ENCODE results near the gene CHCHD6.

CHCHD6 gene

DNA sequence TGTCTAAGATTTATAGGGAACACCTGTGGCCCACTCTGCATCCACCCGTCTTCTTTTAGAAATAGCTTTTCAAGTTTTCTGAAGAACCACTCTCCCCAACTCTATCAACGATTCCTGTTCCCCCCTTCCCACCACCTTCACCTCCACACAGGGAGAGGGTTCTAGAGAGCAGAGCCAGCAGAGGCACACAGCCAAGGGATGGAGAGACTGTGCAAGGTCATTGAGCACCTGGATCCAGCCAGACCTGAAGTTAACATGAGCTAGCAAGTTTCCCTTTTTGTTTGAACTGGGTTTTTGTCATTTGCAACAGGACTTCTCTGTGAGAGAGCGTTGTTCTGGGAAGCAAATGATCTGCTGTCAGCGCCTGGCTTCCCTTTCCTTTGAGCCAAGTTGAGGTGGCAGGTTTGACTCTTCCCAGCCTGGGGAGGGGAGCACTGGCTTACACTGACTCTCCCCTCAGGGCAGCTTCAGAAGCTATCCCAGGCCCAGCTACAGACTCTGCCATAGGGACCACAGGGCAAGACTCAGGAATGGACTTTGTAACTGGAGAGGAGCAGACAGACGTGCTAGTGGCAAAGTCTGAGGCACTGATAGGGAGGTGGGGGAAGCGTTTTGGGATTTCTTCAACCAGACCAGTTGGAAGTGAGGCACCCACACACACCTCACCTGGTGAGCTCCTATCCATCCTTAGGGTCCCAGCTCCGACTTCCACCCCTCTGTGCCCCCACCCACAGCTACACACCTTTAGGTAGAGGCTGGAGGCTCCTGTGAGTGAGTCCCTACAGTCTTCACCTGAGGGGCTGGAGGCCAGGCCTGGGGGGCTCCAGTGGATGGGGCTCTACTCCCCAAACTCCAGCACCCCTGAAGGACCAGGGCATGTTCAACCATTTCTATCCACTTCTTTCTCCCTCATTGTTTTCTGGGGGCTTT is 259.5 kb downstream of the CHCHD6 start:
- no peak for DNase-seq

DNA sequence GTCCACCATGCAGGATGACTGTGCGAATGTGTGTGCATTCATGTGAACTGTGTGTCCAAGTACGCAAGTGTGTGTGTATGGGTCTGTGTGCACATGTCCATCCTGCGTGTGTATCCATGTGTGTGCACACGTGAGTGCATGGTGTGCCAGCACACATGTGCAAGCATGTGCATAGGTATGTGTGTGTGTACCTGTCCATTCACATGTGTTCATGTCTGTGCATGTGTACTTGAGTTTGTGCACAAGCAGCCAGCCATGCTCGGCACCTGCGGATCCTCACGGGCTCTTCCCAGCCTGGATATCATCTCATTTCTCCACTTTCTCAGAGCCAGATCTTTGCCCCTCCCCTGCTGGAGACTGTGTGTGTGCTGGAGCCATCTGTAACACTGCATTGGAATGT is 260.2 kb downstream of the CHCHD6 start:
- DNase-seq, result no peak

DNA sequence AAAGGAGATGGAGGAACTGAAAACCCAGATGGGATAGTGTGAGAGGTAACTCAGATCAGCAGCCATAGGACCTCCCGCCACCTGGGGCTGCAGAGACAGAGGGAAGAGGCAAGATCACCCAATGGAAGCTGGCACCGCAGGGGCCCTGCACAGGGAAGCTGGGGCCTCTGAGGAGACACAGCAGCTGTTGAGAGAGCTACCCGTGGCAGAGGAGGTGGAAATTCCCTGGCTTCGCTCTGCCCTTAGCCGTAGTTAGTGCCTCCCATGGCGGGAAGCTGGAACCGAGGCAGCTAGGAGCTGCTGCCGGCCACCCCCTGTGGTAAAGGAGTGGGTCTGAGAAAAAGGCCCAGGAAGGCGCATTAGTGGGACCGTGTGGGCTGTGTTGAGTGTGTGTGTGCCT is 260.9 kb downstream of the CHCHD6 start:
- DNase-seq, result no peak

DNA sequence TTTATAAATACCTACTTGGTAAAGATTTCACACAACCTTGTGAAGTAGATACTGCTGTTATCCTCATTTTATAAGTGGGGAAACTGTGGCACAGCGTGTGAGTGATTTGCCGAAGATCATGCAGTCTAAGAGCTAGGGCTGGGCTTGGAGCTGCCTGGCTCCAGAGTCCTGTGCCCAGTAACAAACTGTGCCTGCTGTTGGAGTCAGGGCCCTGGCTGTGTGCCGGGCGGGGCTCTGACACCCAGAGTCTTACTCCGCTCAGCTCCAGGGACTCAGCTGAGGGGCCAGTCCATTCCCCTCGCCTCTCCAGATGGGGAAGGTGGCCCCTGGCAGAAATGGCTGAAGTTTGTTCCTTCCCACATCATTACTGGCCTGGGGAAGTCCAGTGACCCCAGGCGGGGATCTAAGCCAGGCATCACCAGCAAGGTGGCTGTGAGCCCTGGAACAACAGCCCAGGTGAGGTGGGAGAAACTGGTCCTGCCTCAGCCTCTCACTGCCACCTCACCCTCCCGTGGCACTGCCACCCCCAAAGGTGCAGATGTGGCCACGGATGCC is 261.6 kb downstream of the CHCHD6 start:
- no peak for DNase-seq

DNA sequence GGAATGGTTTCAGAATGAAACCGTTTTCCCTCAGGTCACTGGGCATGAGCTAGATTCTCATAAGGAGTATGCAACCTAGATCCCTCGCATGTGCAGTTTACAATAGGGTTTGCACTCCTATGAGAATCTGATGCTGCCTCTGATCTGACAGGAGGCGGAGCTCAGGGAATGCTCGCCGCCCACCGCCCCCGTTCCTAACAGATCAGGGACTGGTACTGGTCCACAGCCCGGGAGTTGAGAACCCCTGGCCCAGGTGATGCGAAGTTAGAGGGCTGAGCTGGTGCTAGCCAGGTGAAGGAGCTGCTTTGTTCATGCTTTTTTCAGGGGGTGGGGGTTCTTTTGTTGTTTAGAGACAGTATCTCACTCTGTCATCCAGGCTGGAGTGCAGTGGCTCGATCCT is 263.3 kb downstream of the CHCHD6 start:
- no peak for DNase-seq

DNA sequence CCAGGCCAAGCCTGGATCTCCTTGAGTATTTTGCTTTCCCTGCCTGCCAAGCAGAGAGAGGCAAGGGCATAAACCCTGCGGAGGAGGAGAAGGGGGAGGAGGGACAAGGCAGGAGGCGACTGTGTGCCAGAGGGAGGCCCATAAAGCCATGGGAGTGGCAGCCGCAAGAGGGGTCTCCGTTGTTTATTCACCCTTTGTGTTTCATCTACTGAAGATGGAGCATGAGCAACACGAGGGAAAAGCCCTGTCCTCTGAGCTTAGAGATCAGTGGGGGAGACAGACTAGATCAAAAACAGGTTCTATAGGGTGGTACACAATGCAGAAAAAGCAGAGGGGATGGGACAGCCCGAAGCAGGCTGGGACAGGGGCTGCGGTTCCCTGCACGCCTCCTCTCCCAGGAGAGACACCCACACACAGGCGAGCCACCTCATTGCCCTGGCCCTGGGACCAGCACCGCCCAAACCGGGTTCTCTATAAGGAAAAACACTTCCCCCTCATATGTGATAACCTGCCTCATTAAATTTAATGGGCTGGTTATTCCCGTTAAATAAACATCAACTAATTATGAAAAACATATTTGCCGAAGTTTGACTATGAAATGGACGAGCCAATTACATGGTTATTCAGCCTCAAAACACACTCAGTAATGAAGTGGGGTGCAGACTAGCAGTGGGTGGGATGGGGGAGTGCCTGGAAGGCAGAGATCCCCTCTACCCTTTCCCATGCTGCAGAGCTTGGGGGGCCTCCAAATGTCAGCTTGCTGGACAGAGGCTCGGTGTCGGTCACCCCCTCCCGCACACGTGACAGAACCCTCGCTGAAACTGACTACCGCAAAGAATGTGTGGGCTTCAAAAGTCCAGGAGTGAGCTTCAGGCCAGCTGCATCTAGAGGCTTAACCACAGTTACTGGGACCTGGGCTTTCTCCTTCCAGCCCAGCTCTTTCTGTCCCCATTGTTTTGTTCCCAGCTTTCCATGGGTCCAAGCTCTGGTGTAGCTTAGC is 264.7 kb downstream of the CHCHD6 start:
- DNase-seq, result no peak

DNA sequence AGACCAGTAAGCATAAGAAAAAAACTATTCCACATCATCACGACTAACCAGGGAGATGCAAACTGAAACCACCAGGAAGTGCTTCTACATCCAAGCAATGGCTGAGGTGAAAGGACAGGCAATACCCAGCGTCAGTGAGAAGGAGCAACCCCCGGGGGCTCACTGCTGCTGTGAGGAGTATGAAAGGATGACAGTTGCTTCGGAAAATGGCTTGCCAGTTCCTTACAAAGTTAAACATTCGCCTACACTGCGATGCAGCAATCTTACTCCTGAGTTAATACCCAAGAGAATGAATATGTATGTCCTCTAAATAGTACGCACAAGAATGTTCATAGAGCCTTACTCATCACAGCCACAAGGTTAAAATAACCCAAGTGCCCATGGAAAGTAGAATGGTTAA is 265.5 kb downstream of the CHCHD6 start:
- DNase-seq, result no peak

DNA sequence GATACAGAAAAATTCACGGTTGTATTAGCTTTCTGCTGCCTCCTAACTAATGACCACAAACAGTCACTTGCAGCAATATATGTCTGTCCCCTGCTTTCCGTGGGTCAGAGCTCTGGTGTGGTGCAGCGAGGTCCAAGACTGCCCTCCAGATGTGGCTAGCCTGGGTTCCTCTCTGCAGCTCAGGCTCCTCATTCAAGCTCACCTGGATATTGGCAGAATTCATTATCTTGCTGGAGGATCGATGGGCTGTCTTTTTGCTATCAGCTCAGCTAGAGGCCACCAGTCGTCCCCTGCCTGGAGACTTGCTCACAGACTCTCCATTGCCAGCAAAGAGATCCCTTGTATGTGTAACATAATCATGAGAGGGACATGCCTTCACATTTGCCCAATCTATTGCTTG is 266.1 kb downstream of the CHCHD6 start:
- DNase-seq, result no peak

DNA sequence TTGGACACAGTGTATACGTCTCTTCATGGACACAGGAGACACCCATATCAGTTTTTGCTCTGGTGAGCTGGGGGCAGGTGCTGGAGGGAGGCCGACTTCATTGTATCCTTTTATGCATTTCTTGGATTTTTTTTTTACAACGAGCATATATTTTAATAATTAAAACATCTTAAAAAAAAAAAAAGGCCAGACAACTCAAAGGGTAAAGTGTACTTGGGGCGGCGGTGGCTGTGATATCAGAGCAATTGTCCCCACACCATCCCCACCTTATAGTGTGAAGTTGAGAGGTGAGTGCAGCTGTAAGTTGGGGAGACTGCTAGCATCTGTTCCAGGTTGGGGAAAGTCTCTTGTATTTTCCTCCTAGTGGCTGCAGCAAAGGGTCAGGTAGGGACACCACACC is 266.9 kb downstream of the CHCHD6 start:
- no peak for DNase-seq

DNA sequence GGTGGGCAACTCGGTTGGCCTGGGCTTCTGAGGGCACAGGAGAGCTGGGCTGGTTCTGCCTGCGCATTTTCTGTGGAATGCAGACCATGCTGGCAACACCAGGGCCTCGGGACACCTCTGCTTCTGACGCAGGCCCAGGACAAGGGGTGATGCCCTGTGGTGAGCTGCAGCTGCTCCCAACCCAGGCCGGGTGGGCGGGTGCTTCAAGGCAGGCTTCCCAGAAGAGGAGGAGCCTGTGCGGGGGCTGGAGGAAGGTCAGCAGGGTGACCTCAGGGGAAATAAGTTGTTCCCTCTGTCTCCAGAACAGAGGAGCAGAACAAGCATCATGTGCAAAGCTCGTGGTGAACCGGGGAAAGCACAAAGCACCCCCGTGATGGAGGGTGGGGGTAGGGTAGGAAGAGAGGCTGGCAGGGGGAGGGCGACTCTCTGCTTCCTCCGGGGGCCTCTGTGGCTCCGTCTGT is 267.9 kb downstream of the CHCHD6 start:
- DNase-seq, result no peak

DNA sequence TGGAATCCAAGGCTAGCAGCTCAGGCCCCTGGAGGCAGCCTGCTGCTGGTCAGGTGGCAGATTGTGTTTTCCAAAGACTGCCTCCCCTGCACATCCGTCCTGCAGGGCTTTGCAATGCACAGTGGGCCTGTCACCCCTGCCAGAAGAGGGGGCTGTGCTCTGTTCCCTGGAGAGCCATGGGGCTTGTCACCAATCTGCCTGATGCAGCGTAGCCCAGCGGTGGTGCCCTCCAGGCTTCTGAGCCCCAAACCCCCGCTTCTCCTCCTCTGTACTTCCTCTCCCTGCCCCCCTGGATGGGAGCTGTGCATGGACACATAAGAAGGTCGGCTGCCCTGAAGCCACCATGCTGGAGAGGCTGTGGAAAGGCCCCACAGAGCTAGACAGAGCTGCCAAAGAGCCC is 268.8 kb downstream of the CHCHD6 start:
- no peak for DNase-seq

DNA sequence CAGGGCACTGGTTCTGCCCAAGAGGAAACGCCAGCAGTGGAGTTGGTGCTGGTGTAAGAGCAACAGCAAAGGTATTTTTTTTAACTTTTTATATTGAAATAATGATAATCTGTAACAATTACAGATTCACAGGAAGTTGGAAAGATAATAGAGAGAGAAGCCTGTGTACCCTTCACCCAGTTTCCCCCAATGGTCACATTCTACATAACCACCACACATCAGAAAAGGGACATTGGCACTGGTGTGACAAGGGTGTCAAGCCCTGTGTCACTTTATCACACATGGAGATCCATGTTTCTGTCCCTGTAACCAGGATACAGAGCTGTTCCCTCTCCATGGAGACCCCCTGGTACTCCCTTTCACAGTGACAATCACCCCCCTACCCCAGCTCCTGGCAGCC is 269.8 kb downstream of the CHCHD6 start:
- no peak for DNase-seq

DNA sequence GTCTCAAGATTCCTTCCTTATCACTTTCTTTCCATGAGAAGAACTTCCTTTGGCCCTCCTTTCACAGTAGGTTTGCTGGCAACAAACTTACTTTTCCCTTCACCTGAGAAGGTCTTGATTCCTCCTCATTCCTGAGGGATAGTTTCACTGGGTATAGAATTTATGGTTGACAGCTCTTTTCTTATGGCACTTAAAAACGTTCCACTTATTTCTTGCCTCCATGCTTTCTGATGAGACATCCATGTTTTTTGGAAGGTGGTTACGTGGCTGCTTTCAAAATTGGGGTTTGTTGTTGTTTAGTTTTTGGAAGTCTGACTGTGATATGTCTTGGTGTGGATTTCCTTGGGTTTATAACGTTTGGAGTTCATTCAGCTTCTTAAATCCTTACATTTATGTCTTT is 270.7 kb downstream of the CHCHD6 start:
- no peak for DNase-seq

DNA sequence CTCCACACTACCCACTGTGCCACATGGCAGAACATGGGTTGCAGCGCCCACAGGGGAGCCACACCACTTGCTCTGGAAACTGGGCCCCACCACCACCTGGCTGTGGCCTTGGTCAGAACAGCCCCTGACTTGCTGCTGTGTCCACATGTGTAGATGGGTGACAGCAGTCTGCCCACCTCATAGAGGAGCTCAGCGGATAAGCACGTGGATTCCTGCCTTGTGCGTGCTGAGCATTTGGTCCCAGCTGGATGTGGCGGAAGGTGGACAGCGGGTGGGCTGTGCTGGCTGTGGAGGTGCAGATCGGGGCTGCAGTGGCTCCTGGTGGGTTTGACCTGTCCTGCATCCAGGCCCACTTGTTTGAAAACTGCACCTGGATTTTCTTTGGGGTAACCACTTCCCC is 272.9 kb downstream of the CHCHD6 start:
- DNase-seq, result no peak

DNA sequence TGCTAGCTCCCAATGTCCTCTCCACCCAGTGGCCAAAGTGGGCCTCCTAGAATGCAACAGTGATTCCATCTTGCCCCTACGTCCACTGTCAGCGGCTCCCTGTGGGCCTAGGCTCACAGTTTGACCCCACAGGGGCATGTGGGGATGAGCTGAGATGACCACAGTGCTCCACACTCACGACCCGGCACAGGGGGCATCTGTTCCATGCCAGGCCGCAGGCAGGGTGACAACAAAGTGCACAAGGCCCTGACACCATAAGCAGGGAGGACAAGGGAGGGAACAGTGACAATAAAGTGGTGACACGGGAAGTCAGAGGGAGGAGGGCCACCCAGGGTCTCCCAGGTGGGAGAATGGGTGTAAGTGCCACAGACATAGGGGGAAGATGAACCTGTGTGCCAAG is 273.8 kb downstream of the CHCHD6 start:
- no peak for DNase-seq

DNA sequence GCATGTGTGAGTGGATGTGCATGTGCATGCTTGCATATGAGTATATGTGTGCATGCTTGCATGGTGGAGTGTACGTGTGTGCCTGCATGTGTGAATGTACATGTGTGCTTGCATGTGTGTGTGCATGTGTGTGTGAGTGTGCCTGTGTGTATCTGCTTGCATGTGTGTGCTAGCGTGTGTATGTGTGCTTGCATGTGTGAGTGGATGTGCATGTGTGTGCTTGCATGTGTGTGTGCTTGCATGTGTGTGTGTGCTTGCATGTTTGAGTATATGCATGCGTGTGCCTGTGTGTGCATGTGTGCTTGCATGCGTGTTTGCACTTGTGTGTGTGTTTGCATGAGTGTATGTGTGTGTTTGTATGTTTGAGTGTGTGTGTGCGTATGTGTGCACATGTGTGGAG is 274.3 kb downstream of the CHCHD6 start:
- DNase-seq, result no peak

DNA sequence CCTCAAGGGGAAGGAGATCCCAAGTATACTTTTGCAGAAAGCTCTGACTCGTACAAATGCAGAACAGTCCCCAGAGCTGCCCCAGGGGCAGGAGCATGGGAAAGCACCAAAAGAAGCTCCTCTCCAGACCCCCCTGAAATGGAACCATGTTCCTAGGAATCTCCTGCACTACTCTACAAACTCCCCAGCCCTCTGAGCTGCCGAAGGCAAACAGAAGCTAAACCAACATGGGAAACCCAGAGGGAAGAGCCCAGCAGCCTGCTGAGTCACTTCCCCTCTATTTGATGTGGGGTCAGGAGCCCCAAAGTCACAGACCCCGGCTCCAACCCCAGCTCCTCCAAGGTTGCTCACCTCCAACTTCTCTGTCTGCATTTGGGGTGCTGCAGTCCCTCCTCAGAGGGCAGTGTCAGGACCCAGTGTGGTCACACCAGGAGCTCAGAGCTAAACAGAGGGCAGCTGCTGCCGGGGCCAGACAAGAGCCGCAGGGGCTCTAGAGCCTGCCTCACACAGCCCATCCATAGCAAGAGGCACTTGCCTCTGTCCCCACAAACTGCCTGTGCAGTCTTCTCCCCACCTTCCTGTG is 275.1 kb downstream of the CHCHD6 start:
- DNase-seq, result no peak

DNA sequence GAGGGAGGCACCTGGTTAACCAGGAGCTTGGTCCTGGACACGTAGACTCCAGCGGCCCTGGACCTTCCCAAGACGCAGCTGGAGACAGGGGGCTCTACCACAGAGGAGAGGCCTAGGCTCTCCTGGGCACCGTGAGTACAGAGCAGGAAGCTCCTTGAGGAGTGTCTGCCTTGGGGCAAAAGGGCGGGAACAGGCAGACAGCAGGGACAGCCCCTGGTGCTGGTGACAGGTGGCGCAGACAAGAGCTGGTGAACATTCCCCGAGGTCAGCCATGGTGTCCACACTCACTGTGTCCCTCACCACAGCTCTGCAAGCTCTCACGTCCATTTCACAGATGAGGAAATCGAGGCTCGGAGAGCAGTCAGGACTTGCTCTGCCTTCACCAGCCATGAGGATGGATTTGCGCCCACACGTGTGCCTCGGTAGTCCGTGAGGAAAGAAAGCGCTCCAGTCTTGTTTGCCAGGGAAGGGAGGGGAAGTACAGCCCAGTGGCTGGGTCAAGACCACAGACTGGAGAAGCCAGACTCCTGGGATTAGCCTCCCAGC is 276.3 kb downstream of the CHCHD6 start:
- no peak for DNase-seq

DNA sequence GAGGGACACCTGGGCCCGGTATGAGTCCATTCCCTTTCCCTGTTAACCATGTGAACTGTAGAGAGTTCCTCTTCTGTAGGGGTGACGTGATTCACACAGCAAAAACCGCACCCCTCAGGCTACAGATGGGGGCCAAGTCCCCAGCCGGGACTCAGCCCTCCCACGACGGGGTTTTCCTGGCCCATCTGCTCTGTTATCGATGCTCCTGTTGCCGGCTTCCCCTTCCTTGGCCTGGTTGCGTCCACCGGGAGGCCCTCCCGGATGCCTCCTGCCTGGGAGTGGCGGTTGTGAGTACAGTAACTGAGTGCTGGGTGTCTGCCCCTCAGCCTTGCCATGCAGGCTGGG is 278.1 kb downstream of the CHCHD6 start:
- DNase-seq, result peak; percentile 62 to 77

DNA sequence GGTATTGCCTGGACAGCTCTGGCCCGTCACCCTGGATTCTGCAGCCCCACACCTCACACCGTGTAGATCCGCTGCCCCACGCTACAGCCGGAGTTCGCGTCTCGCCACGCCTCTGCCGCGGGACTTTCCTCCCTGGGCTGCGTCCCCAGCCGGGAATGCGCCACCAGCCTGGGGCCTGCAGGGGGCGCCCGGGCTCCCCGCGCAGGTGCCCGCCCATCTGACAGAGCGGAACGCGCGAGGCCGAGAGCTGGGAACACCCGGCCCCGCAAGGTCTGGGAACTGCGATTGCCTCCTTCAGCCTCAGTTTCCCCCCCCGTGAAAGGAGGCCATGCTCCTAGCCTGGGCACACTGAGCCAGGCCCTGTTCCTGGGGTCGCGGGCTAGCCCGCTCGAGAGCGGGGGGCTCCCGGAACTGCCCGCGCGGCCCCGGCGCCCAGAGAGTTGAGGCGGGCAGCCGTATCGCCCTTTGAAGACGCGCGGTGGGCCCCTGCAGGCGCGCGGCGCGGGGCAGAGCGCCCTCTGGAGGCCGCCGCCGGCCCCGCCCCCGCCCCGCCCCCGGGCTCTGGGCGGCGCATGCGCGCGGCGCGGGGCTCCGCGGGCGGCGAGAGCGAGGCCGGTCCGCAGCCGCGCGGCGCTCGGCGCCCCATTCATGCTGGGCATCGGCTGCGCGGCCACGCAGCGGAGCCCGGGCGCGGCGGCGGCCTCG is 278.6 kb downstream of the CHCHD6 start, which contains the start of gene PLXNA1:
PLXNA1 (plus strand) TSS at position 645 of the 705 bp plus-strand sequence. CDS start 5,479 bp downstream, outside the sequence.
- DNase-seq, result peak; percentile 59 to 81

DNA sequence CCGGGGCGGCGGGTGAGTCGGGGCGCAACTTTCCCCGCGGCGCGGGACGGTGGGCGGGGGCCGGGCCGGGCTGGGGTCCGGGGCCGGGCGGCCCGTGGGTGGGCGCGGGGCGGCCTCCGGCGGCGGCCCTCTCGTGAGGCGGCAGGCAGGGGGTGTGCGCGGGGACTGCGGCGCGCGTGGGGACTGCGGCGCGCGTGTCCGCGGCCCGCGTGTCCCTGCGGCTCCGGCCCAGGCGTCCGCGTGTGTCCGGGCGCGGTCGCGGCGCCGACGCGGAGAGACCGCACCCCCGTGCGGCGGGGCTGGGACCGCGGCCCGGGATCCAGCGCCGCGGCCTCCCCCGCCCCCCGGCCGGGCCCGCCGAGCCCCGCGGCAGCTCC is 279.2 kb downstream of the CHCHD6 start:
- DNase-seq, result no peak

Data from bone marrow (tissue), 2 donors.